CD4-positive, alpha-beta T cell treated with Interleukin-1 beta for 1 hour (primary cell): Measurements from ENCODE around the gene MIDN.
"Not testable (repeated sequence)": the region's sequence is repeated elsewhere in the genome, so short reads cannot be mapped to it uniquely, and the experiment has no call there.

Experiments used
- DNase-seq, 2 donors: peaks; one replicate each; pipeline ENCODE4 v3.0.0-alpha.2; 2020 to 2022

MIDN gene

DNA sequence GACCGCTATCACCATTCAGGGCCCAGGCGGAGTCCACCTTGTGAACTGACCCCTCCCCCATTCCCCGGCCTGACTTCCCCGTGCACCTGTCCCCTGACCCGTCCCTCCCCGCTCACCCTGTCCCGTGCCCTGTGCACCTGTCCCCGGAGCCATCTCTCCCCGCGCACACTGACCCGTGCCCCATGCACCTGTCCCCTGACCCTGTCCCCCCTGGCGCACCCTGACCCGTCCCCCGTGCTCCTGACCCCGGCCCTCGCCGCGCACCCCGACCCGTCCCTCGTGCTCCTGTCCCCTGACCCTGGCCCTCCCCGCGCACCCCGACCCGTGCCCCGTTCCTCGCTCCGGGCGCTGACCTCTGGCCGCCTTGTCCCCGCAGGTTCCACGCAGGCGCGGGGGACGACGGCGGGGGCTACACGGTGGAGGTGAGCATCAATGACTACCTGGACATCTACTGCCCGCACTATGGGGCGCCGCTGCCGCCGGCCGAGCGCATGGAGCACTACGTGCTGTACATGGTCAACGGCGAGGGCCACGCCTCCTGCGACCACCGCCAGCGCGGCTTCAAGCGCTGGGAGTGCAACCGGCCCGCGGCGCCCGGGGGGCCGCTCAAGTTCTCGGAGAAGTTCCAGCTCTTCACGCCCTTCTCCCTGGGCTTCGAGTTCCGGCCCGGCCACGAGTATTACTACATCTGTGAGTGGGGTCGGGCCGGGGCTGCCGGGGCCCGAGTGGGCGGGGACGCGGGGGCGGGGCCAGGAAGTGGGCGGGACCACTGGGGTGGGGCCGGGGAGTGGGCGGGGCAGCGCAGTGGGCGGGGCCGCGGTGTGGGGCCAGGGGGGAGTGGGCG is 47.0 kb downstream of the MIDN start:
- peak in 1 of 2 donors; percentile 44 for DNase-seq

DNA sequence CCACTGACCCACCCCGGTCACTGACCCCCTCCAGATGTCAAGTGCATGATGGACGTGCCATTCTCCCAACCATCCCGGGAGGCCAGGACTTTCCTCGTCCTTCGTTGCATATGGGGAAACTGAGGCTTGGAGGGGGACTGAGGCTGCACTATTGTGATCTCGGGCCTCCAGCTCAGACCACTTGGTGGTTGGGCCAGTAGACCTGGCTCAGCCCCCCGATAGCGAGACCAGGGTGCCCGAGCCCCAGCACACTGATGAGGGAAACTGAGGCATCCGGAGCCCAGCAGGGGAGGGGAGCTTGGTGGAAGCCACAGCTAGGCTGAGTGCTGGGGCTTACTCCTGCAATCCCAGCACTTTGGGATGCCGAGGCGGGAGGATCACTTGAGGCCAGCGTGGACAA is 47.7 kb downstream of the MIDN start:
- DNase-seq: no peak

DNA sequence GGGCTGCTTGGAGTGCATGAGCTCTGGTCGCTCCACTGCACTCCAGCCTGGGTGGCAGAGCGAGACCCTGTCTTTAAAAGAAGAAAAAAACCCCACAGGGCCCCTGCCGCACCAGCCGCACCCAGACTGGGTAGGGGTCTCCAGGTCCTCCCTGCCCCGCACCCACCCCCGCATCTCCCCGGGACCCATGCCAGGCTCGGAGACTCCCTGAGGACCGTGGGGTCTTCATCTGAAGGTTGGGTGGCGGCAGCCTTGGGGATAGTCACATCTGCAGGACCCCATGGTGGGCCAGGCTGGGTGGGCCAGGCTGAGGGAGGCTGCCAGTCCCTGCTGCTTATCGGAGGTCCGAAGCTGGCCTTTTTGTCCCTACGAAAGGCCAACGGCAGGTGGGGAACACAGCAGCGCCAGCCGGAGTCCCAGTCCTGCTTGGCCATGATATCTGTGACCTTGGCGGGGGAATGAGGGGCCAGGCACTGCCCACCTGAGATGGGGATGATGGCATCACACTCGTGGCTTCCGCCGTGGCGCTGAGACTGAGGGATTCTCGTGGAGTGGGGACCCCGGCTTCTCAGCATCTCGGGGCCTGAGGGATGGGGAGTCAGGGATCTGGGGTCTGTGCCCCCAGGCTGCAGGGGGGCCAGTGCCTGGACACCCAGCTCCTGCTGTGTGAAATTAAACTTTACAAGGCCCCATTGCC is 48.3 kb downstream of the MIDN start:
- DNase-seq: no peak

DNA sequence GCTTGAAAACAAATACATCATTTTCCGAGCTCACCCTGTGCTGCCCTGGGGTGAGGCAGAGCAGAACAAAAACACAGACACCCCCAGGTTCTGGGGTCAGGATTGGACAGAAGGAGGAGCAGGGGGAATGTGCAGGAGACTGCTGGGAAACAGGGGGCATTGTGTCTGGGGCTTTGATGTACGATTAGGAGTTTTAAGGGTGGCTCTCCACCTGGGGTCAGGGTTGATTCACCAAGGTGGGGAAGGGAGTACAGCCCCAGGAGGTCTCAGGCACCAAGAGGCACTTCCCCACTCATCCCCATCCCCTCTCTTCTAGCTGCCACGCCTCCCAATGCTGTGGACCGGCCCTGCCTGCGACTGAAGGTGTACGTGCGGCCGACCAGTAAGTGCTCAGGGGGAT is 49.9 kb downstream of the MIDN start:
- no peak for DNase-seq

DNA sequence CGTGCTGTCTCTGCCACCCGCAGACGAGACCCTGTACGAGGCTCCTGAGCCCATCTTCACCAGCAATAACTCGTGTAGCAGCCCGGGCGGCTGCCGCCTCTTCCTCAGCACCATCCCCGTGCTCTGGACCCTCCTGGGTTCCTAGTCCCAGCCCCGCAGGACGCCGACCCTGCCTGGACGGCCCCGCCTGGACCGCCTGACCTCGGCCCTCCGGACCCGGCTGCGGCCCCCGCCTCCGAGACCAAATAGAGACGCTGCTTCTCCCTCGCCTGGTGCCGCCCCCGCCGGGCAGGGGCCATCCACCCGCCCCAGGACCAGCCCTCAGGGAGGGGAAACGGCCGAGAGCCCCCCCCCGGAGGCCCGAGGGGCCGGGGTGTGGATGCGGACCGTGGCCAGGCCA is 51.4 kb downstream of the MIDN start:
- no peak for DNase-seq

DNA sequence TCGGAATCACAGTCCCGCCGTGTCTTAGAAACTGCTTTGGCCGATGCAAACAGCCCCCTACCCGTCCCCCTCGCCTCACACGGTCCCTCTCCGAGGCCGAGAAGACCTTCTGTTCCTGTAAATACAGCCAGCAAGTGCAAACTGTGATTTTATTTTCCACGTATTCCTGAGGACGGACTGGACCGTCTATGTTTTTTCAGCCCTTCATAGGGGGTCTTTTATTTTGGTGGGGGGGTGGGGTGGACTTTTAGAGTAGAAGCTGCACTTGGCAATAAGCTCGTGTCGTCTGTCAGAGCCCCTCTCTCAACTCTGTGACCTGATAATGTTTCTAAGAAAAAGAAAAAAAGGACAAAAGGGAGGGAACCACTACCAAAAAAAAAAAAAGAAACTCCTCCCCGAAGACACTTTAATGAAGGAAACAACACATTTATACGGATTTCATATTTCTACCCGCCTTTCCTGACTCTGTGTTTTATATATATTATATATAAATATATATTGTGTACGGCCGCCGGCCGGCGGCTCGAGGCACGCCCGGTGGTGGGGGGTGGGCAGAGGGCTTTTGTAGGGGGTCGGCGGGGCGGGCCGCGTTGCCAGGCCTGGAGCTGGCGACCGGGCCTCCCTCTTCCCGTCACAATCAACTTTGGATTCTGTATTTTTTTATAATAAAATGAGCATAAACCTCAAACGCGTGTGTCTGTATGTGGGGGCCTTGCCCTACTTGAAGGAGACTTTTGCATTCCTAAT is 52.5 kb downstream of the MIDN start:
- no peak for DNase-seq

DNA sequence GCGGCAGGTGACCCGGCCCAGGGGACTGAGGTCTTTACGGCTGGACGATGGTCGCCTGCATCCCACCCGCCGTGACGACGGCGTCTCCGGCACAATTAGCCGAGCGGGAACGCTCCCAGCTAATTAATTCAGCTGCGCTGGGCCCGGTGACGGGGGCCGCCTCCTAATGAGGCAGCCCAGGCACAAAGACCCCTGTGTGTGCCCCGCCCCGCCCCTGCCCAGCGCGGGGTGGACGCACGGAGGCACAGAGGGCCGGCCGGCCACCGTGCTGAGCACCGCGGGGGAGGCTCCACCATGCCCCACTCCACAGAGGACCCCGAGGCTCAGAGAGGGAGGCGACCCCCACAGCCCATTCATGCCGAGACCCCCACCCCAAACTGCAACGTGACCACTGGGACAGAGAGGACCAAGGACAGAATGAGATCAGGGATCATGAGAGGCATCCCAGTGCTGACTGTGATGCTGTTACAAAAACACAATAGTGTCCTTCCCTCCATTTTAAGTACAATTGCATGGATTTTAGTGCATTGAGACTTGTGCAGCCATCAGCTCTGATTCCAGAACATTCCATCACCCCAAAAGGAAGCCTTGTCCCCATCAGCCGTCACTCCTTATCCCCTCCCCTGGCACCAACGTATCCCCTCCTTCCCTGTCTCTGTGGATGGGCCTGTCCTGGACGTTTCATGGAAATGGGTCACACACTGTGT is 54.3 kb downstream of the MIDN start:
- DNase-seq: no peak

DNA sequence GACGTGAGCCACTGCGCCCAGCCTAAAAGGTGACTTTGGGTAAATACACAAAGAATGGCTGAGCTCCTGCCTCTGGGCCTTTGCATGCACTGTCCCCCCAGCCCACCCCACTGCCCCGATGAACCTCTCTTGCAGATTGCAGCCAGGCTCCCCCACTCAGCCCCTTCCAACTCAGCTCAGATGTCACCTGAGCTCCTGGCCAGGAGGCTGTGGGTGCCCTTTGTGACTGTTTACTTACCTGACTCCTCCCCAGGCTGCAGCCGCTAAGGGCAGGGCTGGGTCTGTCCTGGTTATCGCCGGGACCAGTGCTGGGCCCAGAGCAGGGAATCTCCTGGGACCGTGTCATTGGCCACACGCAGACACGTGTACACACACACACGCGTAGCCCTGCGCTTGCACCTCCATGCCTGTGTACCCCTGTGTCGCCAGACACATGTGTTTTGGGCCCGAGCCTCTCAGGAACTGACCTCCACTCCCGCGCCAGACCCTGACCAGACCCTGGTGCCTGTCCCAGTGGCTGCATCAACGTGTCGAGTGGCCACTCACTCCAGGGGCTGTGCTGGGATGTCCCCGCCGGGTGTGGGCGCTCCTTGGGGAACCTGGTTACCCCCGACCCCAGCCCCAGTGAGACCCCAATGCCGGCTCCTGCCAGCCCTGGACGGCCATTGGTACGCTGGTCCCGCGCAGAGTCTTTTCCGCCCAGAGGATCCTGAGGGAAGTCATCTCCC is 56.0 kb downstream of the MIDN start:
- no peak for DNase-seq

DNA sequence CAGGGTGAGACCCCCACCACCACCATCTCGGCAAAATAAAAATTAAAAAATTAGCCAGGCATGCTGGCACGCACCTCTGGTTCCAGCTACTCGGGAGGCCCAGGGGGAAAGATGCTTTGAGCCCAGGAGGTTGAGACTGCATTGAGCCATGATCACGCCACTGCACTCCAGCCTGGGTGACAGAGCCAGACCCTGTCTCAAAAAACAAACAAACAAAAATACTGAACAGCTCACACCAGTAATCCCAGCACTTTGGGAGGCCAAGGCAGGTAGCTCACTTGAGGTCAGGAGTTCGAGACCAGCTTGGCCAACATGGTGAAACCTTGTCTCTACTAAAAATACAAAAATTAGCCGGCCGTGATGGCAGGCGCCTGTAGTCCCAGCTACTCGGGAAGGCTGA is 57.0 kb downstream of the MIDN start:
- DNase-seq: not testable (repeated sequence)

DNA sequence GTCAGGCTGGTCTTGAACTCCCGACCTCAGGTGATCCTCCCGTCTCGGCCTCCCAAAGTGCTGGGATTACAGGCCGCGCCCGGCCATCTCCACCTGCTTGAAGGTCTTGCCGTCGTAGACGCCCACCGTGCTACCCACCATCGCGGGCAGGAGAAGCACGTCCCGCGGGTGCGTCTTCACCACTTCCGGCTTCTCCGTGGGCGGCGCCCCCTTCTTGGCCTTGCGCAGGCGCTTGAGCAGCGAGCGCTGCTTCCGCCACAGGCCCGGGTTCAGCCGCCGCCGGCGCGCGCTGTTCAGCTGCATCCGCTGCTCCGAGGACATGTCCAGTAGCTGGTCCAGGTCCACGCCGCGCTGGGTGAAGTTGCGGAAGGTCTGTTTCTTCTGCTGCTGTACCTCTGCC is 58.9 kb downstream of the MIDN start:
- no peak for DNase-seq

DNA sequence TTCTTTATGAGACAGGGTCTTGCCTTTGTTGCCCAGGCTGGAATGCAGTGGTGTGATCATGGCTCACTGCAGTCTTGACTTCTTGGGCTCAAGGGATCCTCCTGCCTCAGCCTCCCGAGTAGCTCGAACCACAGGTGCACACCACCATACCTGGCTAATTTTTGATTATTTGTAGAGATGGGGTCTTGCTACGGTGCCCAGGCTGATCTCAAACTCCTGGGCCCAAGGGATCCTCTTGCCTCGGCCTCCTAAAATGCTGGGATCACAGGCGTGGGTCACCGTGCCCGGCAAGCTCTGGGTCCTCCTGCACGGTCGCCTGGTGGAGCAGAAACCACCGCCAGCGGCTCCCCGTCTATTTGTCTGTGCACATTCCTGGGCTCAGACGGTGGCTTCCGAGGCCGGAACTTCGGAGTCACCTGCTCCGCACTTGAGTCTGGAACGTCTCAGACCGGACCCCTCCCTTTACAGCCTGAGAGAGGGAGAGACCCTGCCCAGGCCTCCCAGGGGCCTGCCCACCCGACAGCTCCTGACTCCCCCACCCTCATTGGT is 59.4 kb downstream of the MIDN start:
- DNase-seq: no peak

DNA sequence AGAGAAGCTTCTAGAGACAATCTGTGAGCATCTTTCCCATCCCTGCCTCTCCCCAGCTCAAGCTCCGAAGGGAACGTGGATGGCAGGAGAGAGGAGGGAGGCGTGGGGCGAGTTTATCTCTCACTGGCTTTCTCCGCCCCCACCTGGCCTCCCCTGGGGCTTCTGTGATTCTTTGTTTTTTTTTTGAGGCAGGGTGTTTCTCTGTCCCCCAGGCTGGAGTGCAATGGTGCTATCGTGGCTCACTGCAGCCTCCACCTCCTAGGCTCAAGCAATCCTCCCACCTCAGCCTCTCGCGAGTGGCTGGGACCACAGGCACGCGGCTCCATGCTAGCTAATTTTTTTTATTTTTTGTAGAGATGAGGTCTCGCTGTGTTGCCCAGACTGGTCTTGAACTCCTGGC is 60.3 kb downstream of the MIDN start:
- no peak for DNase-seq
